ENCODE results near the gene LRP10.
A peak's percentile ranks its signal among the peaks of the same experiment; 100 is the strongest.

LRP10 gene

DNA sequence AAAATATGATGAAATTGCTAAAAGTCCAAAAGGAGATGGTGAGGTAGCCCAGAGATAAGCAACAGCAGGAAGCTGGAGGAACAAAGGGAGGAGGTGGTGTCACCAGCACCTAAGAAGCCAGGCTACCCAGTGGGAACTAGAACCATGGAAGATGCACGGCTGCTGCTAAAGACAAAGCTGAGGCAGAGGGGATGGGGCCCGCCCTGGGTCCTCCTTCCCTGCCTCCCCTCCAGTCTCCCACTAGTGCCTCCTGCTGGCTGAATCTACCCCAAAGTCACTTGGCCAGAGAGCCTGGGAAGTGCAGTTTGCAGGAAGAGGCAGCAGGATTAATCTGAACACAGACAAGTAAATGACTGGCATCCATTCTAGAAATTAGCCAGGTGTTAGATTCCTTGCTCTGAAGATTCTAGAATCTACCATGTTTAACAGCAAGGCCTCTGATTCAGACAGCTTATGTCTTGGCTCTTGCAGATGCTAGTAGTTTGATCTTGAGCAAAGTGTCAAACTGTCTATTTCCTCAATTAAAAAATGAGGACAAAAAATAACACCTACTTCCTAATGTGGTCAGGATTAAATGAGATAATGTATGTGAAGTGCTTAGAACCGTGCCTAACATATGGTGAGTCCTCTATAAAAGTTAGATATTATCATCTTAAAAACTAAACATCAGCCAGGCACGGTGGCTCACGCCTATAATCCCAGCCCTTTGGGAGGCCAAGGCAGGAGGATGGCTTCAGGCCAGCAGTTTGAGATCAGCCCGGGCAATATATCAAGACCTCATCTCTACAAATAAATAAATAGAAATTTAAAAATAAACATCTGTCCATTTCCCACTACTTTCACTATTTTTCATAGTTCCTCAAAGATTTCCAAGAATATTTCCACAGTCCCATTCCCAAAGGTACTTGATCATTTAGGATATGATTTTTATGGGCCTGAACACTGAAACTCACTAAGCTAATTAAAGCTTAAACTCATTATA lies 5.8 kb upstream of the LRP10 start:
- DNase-seq (ENCODE audit: low read depth), result no peak

DNA sequence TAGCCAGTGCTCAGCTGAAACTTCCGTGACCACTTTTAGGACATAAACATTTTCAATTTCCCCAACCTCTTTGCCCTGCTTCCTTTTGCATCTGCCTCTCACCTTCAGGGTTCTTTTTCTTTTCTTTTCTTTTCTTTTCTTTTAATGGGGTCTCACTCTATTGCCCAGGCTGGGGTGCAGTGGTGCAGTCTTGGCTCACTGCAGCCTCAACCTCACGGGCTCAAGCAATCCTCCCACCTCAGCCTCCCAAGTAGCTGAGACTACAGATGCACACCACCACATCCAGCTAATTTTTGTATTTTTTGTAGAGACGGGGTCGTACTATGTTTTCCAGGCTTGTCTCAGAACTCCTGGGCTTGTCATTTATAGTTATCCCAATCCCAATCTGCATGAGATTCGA lies 4.7 kb upstream of the LRP10 start:
- DNase-seq (ENCODE audit: low read depth), result no peak

DNA sequence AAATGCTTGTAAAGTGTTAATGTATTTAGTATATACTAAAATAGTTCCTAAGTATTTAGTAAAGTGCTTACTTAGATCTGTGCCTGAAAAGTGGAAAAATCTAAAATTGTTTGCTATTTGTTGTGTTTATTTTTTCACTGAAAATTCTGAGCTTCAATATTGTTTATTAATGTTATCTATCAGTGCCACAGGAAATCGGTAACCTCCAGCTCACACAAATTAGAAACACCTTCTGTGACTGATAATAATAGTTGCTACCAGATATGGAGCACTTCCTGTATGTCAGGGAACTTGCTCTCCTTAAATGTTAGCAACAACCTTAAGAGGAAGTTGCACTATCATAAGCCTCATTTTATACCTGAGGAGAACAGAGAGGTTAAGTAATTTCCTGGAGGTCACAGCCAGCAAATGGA lies 723 bp upstream of the LRP10 start:
- DNase-seq (ENCODE audit: low read depth), result no peak

DNA sequence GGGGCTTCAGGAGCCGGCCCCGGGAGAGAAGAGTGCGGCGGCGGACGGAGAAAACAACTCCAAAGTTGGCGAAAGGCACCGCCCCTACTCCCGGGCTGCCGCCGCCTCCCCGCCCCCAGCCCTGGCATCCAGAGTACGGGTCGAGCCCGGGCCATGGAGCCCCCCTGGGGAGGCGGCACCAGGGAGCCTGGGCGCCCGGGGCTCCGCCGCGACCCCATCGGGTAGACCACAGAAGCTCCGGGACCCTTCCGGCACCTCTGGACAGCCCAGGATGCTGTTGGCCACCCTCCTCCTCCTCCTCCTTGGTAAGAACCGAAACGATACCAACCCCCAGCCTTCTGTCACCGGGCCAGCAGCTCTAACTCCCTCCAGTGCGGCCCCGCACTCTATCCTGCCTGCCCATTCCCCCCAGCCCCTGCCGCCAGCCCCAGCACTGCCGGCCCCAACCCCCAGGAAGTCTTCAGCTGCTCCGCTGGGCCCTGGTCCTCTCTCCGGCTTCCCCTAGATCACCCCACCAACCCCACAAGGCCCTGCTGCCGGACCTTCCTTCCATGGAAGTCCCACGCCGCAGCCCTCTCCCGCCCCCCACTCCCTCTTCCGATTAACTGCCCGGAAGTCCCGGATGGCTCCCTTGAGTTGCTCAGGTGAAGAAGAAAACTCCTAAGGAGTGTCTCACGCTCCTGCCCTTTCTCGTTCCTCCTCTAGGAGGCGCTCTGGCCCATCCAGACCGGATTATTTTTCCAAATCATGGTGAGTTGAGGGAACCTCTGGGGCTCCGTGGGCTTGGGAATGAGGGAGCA lies 693 bp downstream of the LRP10 start:
- peak; percentile 52 for DNase-seq (ENCODE audit: low read depth)

DNA sequence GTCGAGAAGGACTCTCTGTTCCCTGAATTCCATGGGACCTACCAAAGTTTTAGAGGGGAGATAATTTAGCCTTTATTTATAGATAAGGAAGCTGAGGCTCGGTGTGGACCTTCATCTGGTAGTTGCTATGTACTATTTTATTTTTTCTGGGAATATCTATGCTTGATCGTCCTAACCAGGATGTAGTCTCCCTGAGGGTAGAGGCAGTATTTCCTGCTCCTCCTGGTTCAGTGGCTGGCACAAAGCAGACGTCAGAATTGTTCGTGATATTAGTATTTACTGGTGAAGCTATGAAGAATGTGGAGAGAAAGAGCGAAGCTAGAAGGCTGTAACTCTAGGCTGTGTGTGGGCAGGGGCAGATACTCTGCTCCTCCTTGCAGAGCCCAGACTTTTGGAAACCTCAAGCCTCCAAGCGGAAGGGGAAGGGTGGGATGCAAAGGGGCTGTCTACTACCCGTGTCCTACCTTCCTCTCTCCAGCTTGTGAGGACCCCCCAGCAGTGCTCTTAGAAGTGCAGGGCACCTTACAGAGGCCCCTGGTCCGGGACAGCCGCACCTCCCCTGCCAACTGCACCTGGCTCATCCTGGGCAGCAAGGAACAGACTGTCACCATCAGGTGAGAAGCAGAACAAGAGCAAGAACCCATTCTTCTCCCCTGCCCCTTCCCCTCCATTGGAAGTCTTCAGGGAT lies 1.4 kb downstream of the LRP10 start:
- DNase-seq (ENCODE audit: low read depth), result no peak

DNA sequence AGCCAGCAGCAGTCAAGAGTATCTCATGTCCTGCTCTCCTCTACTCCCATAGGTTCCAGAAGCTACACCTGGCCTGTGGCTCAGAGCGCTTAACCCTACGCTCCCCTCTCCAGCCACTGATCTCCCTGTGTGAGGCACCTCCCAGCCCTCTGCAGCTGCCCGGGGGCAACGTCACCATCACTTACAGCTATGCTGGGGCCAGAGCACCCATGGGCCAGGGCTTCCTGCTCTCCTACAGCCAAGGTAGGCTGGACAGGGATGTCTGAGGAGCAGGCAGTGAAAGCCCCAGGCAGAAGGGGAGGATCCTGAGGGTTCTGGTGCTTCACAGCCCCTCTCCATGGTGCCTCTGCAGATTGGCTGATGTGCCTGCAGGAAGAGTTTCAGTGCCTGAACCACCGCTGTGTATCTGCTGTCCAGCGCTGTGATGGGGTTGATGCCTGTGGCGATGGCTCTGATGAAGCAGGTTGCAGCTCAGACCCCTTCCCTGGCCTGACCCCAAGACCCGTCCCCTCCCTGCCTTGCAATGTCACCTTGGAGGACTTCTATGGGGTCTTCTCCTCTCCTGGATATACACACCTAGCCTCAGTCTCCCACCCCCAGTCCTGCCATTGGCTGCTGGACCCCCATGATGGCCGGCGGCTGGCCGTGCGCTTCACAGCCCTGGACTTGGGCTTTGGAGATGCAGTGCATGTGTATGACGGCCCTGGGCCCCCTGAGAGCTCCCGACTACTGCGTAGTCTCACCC lies 3.6 kb downstream of the LRP10 start:
- no peak for DNase-seq (ENCODE audit: low read depth)

DNA sequence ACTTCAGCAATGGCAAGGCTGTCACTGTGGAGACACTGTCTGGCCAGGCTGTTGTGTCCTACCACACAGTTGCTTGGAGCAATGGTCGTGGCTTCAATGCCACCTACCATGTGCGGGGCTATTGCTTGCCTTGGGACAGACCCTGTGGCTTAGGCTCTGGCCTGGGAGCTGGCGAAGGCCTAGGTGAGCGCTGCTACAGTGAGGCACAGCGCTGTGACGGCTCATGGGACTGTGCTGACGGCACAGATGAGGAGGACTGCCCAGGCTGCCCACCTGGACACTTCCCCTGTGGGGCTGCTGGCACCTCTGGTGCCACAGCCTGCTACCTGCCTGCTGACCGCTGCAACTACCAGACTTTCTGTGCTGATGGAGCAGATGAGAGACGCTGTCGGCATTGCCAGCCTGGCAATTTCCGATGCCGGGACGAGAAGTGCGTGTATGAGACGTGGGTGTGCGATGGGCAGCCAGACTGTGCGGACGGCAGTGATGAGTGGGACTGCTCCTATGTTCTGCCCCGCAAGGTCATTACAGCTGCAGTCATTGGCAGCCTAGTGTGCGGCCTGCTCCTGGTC lies 4.3 kb downstream of the LRP10 start:
- DNase-seq (ENCODE audit: low read depth), result no peak

DNA sequence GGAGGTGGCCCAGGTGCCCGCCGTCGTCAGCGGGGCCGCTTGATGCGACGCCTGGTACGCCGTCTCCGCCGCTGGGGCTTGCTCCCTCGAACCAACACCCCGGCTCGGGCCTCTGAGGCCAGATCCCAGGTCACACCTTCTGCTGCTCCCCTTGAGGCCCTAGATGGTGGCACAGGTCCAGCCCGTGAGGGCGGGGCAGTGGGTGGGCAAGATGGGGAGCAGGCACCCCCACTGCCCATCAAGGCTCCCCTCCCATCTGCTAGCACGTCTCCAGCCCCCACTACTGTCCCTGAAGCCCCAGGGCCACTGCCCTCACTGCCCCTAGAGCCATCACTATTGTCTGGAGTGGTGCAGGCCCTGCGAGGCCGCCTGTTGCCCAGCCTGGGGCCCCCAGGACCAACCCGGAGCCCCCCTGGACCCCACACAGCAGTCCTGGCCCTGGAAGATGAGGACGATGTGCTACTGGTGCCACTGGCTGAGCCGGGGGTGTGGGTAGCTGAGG lies 5.5 kb downstream of the LRP10 start:
- no peak for DNase-seq (ENCODE audit: low read depth)

DNA sequence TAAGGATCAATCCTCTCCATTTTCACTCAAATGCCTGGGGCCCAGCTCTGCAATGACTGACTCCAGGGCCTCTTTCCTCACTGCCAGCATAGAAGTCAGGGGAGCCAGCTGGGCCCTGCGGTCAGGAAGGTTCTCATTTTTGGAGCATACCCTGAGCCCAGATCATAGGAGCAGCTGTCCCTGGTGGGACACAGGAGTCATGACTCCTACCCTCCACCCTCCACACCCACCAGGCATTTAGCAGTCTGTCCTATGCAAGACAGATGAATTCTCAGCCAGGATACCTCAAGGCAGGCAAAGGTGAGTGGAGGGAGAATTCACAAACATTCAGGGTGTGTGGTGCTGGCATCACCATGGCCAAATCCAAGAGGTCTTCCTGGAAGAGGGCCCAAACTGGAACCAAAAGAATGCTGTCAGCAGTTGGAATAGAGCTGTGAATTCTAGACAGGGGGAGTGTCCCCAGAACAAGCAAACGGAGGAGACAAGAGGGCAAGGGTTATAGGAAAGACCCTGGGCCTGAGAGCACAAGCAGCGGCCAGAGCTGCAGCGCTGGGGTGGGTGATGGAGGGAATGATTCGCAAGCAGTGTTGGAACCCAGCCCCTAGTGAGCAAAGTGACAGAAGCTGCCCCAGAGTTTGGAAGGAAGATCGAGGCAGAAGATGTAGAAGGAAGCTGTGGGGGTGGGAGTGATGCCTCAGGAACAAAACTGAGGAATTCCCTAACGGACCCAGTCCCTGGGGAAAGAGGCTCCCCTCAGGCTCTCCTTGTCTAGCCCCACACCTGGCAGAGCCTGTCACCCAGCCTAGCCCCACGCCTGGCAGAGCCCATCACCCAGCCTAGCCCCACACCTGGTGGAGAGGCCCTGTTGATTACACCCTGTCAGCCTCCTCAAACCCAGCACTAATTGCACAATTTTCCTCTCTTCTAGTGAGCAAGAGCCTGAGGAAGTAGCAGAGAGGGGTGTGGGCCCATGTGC lies 7.0 kb downstream of the LRP10 start:
- DNase-seq (ENCODE audit: low read depth), result no peak

DNA sequence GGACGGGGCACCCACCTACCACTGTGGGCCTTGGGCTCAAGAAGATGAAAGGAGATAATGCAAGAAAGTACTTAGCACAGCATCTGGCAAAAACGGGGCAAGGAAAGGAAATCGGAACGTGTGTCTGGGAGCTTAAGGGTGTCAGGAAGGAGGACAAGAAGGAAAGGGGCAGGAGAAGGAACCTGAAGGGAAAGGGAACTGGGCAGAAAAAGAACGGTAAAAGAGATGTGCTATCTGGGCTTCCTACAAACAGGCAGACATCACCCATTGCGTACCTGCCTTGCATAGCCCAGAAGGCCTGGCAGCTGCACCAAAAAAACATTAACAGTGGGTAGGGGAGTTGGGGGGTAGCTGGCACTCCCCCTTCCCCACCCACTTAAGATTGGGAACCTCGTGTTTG lies 10.5 kb downstream of the LRP10 start:
- DNase-seq (ENCODE audit: low read depth), result no peak

DNA sequence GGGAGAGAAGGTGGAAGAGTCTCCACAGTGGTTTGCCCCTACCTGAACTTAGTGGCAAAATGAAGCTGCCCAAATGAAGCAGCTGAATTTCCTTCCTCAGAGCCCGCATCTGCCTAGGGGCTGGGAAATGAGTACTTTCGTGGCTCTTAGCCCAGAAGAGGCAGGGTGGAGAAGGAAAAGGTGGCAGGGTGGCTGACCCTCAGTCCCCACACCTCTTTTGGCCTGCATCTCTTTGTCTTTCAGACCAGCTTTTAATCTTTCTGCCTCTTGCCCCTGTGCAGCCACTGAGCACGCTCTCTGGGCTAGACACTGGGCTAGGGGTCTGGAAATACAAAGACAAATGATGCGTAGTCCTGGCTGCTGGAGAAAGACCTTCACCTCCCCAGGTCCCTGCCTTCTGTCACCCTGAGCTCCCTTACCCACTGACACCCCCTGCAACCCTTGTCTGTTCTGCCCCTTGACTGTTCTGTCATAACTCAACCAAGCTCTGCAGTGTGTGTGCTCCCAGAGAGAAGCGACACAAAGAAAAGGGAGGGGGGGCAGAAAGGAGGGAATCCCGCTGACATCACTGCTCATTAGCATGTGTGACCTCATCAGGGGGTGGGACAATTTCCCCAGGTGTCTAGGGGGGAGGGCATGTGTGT lies 11.1 kb downstream of the LRP10 start:
- DNase-seq (ENCODE audit: low read depth), result no peak

DNA sequence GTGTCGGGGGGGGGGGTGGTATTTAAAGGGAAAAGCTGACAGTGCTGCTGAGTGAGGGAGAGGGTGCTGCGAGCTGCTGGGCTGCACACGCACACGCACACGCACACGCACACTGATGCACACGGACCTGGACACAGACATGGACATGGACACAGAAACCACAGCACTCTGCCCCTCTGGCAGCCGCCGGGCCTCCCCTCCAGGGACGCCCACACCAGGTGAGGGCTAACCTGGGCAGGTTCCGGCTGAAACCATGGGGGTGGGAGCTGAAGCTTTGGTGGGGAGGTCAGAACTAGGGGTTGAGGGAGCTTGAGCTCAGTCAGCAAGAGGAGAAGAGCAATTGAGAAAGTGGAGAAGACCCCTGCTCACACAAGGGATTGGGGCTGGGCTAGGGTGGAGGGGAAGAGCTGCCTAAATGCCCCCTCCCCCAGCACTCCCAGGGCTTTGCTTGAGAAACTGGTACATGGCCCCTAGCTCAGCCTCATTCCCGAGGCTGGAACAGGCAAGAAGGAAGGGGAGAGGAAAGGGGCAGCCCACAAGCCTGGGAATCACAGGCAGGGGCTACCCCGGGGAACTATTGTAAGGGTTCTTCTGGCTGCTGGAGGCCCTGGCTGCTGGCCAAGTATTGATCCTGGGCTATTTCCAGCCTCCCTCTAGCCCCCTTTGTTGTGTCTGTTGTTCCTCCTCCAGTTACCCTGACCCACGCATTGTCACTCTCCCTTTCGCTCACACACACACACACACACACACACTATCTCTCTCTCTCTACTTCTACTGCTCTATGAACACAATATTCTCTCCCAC lies 11.8 kb downstream of the LRP10 start, which contains the start of gene REM2:
REM2 (plus strand) TSS at position 50 of the 804 bp plus-strand sequence; CDS start at position 116, 66 bp downstream.
- no peak for DNase-seq (ENCODE audit: low read depth)

DNA sequence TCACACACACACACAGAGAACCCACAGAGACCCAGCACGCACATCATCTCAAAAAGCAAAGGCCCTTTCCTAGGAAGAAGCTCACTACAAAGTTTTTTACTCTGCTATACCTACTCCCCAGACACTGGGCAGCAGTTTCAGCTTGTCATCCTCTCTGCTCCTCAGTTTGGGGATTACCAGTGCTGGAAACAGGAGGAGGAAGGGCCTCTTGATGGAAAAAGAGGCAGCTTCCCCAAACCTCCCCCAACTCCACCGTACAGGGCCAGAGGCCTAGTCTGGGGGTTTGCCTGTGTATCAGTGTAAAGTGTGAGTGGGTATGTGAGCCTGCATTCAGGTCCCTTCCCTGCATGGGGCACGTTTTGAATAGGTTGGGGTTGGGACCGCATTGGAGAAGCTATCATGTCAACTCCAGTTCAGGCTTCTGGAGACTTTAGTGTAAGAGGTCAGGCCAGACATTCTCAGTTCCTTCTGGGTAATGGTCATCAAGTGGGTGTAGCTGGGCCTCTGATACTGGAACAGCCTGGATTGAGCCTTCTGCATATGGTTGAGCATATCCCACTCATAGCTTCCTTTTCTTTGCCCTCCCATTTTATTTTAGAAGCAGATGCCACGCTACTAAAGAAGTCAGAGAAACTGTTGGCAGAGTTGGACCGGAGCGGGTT lies 12.7 kb downstream of the LRP10 start:
- DNase-seq (ENCODE audit: low read depth), result no peak

DNA sequence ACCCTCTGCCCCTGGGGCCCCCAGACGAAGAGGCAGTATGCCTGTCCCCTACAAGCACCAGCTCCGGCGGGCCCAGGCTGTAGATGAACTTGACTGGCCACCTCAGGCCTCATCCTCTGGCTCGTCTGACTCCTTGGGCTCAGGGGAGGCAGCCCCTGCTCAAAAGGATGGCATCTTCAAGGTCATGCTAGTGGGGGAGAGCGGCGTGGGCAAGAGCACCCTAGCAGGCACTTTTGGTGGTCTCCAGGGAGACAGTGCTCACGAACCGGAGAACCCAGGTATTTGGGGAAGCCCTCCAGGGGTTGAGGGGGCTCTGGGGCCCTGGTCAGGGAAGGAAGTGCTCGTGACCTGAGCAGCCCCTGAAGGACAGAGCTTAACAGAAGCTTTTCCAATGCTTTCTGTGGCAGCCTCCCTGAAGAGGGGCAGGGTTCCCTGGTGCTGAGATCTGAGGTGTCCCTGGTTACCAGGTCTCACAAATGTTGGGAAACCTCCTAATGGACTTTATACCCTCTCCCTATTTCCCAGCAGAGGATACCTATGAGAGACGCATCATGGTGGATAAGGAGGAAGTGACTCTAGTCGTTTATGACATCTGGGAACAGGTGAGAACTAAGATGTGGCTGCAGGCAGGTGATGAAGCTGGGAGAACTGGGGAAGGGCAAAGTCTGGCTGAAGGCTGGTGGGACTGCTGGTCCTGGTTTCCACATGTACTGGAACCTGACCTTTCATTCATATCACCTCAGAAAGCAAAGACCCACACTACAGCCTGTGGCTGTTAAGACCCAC lies 13.4 kb downstream of the LRP10 start:
- no peak for DNase-seq (ENCODE audit: low read depth)

DNA sequence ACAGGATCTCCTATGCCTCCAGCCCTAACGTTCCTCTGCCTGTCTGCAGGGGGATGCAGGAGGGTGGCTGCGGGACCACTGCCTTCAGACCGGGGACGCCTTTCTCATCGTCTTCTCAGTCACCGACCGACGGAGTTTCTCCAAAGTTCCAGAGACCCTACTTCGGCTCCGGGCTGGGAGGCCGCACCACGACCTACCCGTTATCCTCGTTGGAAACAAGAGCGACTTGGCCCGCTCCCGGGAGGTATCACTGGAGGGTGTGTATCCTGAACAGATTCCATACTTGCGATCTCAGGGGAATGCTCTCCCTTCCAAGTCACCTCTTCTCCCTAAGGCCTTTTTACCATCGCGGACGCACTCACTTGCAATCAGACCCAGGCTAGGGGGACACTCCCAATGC lies 14.4 kb downstream of the LRP10 start:
- no peak for DNase-seq (ENCODE audit: low read depth)

DNA sequence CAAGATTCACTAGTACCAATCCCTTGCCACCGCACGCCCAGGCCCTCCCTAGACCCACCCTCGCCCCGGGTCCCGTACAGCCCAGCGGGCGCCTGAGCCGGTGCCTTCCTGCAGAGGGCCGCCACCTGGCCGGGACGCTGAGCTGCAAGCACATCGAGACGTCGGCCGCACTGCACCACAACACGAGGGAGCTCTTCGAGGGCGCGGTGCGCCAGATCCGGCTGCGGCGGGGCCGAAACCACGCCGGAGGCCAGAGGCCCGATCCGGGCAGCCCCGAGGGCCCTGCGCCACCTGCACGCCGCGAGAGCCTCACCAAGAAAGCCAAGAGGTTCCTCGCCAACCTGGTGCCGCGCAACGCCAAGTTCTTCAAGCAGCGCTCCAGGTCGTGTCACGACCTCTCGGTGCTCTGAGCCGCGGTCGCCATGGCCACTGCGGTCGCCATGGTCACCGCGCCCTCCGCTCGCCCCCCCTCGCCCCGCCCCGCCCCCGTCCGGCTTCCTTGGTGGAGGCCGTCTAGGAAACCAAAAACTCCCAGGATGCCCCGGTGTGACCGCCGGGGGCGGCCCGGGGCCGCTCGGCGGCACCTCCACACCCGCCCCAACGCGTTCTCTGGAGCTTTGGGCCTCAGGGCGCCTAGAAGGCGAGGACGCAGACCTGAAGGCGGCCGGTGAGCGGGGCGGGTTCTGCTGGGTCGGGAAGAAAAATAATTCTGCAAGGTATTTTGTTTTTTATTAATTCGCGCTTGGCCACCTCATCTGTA lies 15.1 kb downstream of the LRP10 start:
- DNase-seq (ENCODE audit: low read depth), result peak; percentile 60
